NCI-H2227 (cell line): ENCODE data around the gene ANKRD13D.

ENCODE experiments used
- DNase-seq: peaks from one replicate; lab custom pipeline; 2025; ENCODE audit not compliant: unreplicated experiment; lab: John Stamatoyannopoulos, UW

Gene ANKRD13D

GRCh38 chr11:67273260-67273990 lies 15.7 kb upstream of the ANKRD13D start:
- no peak for DNase-seq

GRCh38 chr11:67274768-67275605 lies 14.1 kb upstream of the ANKRD13D start:
- no peak for DNase-seq

GRCh38 chr11:67275606-67276409 lies 13.3 kb upstream of the ANKRD13D start:
- DNase-seq, result no peak

- DNase-seq, result no peak
Observed at GRCh38 chr11:67276781-67277230, 12.3 kb upstream of the ANKRD13D start.

- DNase-seq, result peak; percentile 75
Observed at GRCh38 chr11:67277231-67277961, 11.7 kb upstream of the ANKRD13D start.

GRCh38 chr11:67278135-67278938 lies 10.8 kb upstream of the ANKRD13D start:
- DNase-seq, result no peak

GRCh38 chr11:67278939-67279588 lies 10.0 kb upstream of the ANKRD13D start:
- no peak for DNase-seq

- DNase-seq, result no peak
Observed at GRCh38 chr11:67279589-67280340, 9.3 kb upstream of the ANKRD13D start.

GRCh38 chr11:67280341-67280787 lies 8.7 kb upstream of the ANKRD13D start:
- no peak for DNase-seq

- no peak for DNase-seq
Observed at GRCh38 chr11:67280788-67281551, 8.1 kb upstream of the ANKRD13D start.

GRCh38 chr11:67281552-67282150 lies 7.5 kb upstream of the ANKRD13D start:
- no peak for DNase-seq

GRCh38 chr11:67282155-67282875 lies 6.8 kb upstream of the ANKRD13D start:
- no peak for DNase-seq

- no peak for DNase-seq
Observed at GRCh38 chr11:67282876-67283371, 6.2 kb upstream of the ANKRD13D start.

GRCh38 chr11:67283481-67283963 lies 5.6 kb upstream of the ANKRD13D start:
- no peak for DNase-seq

GRCh38 chr11:67284811-67285540 lies 4.1 kb upstream of the ANKRD13D start:
- DNase-seq, result no peak
